Measurements from ENCODE around the gene ITPK1. TPM values are rescaled to one million over a fixed set of nuclear protein-coding genes. Genes with fewer than 3 reads are reported as not detected.
A peak's percentile ranks its signal among the peaks of the same experiment; 100 is the strongest.

The ITPK1 gene
- total RNA-seq, 1 experiment from 2014 or later, result 80.3 TPM

DNA sequence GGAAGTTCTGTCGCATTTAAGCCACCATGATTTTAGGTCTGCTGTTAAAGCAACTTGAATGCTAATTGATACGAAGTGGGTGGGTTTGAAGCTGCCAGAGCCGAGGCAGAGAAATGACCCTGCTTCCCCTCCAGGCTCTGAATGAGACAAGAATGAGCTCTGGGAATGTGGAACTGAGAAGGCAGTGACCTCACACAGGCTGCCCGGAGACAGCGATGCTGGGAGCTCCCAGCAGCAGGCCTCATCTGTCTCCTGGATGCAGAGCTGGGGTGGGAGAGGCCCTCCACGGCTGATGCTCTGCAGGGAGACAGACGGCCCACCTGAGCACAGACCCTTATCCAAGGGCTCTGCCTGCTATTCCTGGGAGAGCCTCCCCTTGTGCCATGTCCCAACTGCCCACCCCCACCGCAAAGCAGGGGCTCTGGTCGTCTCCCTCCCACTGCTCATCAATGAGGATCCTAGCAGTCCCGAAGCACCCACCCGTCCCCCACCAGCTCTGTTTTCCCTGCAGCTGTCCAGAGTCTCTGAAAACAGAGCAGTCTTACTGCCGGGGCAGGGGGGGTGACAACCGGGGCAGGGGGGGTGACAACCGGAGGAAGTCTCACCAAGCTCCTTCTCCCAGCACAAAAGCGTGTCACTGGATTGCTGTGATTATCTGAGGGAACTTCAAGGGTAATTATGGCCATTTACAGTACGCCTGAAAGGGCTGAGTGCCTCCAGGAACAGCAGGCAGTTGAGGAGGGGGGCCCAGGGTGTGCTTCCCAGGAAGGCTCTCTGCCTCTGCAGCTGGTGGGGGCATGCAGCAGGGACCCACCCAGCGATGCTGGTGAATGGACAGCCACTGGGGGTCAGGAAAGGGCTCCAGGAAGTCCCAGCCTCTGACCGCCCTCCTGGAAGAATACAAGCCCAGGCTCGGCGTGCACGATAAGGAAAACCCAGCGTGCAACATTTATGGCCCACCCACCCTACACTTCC, 125.0 kb downstream of the ITPK1 start:
- no peak for DNase-seq (ENCODE audit: low spot score)

GRCh38 chr14:92988786-92989755, 126.7 kb downstream of the ITPK1 start:
- no peak for DNase-seq (ENCODE audit: low spot score)

DNA sequence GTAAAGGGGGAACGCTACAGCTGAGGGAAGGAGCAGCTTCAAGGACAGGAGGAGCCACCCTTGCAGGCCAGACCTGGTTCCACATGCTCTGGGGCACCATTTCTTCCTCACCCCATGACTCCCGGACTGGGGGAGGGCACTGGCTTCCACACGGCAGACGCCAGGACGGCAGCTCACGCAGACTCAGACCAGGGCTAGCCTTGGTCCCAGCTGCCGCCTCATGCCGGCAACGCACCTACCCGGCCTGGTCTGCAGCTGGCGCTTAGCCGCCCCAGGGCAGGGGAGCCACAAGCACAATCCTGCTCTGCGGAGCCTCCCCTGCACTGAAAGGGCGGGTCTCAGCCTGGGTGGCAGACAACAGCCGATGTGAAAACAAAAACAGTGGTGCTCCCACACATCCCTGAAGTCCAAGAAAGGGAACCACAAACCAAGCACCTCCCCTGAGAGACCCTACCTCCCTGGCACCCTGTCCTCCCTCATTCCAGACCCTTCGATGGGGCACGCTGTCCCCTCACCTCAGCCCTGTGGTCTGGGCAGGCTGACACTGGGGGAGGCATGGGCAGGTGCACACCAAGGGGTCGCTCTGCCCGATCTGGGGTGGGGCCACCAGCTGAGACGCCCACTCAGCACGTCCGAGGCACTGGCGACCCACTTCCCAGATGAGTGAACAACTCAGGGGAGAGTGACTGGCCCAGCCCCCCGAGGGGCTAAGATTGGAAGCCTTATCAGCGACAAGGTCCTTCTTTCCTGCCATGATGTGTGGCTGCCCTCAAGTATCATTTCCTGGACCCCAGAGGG, 127.8 kb downstream of the ITPK1 start:
- DNase-seq (ENCODE audit: low spot score), result no peak

- DNase-seq (ENCODE audit: low spot score), result no peak
Measured at GRCh38 chr14:92987148-92987570, 128.6 kb downstream of the ITPK1 start.

- no peak for DNase-seq (ENCODE audit: low spot score)
Measured at GRCh38 chr14:92986254-92987147, 129.2 kb downstream of the ITPK1 start.

DNA sequence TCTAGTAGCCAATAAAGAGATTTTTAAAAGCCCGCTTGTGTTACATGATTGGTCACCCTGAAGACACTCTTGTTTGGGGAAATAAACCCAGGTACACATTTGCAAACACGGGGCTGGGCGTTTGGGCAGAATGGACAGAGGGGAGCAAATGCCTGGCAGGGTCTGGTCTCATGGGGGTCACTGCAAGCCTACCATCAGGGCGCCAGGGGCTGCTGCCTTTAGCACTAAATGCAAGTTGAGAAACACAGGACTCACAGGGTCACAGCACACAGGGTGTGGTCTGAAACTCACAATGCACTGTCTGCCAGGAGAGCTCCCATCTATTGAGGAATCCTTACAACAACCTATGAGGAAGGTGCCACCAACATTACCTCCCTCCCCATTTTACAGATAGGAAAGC, 130.2 kb downstream of the ITPK1 start:
- no peak for DNase-seq (ENCODE audit: low spot score)

DNA sequence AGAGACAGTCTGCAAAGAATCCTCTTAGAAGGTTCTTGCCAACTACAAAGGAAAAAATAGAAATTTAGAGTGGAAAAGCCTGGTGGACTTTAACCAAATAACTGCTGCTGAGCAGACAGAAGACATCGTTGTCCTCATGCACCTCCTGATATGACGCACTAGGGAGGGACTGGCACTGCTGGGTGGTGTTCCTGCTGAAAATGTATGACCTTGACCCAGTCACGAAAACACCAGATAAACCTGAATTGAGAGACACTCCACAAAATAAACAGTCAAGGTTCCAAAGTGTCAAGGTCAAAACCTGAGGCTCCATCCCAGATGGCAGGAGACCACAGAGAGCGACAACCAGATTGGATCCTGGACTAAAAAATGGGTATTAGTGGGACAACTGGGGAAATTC, 130.8 kb downstream of the ITPK1 start:
- DNase-seq (ENCODE audit: low spot score), result no peak

GRCh38 chr14:92984082-92984788, 131.5 kb downstream of the ITPK1 start:
- no peak for DNase-seq (ENCODE audit: low spot score)

DNA sequence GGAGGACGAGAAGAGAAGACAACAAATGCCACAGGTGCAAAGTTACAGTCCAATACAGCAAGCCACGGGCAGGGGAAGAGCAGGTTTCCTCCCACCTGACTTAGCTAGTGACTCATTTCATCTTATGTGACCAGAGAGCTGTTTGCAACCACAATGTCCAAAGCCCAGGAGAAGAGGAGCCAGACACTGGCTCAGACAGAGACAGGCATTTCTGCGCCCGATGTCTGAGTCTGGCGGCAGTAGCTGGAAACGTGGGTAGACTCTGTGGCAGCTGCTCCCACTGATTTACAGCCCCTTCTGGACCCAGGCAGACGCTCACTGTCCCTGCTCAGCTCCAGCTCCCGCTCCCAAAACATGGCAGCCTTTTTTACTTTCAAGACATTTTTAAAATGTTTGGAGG, 132.8 kb downstream of the ITPK1 start:
- no peak for DNase-seq (ENCODE audit: low spot score)

DNA sequence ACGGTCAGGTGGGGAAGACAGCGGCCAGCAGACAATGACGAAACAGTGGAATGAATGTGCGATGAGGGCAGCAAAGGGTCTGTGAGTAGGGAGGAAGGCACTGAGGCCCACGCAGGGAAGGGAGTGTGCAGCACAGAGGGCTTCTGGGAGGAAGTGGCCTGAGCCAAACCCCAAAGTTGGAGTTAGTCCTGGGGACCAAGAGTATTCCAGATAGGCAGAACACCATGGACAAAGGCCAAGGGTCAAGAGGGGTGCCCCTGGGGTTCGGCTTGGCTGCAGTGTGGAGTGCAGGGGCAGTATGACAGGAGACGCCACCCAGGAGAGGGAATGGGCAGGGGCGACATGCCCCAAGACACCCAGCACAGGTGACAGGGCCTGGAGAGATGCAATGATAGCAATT, 134.0 kb downstream of the ITPK1 start:
- no peak for DNase-seq (ENCODE audit: low spot score)

GRCh38 chr14:92980866-92981265, 134.9 kb downstream of the ITPK1 start:
- DNase-seq (ENCODE audit: low spot score), result no peak

DNA sequence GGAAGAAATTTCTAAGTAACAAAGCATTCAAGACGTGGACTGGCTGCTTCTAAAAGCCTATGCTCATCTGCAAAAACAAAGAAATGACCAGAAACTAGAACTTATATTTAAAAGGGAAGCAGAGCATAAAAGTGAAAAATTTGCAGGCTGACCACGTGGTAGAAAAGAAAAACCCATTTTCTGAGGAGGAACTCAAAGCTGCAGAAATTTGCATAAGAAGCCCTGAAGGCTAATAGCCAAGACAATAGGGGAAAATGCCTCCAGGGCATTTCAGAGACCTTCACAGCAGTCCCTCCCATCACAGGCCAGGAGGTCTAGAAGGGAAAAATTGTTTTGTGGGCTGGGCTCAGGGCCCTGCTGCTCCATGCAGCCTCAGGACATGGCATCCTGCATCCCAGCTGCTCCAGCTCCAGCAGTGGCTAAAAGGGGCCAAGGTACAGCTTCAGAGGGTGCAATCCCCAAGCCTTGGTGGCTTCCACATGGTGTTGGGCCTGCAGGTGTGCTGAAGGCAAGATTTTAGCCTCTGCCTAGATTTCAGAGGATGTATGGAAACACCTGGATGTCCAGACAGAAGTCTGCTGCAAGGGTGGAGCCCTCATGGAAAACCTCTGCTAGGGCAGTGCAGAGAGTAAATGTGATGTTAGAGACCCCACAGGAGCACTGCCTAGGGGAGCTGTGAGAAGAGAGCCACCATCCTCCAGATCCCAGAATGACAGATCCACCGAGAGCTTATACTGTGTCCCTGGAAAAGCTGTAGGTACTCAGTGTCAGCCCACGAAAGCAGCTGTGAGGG, 137.3 kb downstream of the ITPK1 start:
- no peak for DNase-seq (ENCODE audit: low spot score)

DNA sequence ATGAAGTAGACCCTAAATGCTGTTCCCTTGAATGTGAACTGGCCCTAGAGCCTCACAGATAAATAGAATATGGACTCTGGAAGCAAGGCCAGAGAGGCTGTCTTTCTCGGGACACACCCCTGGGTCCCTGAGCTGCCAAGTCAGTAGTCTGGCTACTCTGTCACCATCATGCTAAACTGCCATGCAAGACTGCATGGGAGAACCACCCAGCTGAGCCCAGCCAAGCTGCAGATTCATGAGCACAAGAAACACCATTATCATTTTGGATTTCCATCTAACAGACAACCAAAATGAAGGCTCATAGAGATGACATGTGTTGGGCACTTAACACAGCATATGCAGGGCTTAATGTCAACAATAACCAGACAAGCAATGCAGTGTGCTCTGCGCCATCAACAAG, 139.5 kb downstream of the ITPK1 start:
- DNase-seq (ENCODE audit: low spot score), result no peak

DNA sequence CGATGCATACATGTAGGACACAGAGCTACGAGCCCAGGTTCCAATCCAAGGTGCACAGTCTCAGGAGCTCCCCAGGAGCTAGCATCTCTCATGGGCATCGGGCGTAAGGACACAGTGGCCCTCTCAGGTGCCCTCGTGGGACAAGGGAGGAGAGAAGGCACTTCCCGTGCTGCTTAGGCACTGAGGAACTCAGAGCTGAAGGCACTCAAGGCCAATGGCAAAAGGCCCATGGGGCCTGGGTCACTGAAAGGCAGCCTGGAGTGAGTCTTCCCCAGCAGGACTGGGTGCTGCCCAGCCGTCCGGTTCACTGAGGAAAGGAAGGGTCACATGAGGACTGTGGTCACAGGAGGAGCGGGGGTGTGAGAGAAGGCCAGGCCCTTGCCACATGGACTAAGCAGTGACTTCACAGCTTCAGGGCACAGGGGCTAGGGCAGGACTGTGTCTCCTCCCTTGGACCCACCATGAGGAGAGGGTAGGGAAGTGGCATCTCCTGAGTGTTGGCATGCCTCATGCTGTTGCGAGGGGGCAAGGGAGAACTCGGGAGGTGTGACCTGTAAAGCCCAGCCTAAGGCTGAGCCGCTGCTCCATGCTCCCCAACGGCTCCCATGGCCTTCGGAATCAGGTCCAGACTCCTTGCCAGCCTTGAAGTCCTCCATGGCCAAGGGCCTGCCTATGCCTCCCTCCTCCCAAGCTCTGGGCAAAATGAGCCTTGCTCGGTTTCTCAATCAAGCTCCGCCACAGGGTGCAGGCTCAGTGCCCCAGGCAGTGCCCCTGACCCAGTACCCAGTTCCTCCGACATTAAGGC, 141.0 kb downstream of the ITPK1 start:
- no peak for DNase-seq (ENCODE audit: low spot score)

GRCh38 chr14:92973798-92974372, 141.8 kb downstream of the ITPK1 start:
- DNase-seq (ENCODE audit: low spot score), result no peak

- peak; percentile 55 for DNase-seq (ENCODE audit: low spot score)
Measured at GRCh38 chr14:92973261-92973797, 142.4 kb downstream of the ITPK1 start.

GRCh38 chr14:92971601-92972180, 144.0 kb downstream of the ITPK1 start:
- no peak for DNase-seq (ENCODE audit: low spot score)
